ENCODE measurements around the gene GPR68. TPM values are rescaled to one million over a fixed set of nuclear protein-coding genes. Genes with fewer than 3 reads are reported as not detected.

Gene GPR68
- total RNA-seq, 6 experiments from 2014 or later = 0.17 to 0.27 (median 0.19) TPM; not detected in 3

GRCh38 chr14:91232603-91233002 is 11.9 kb downstream of the GPR68 start:
- intact Hi-C loops (cut with DNase I) = no loop called here
- ATAC-seq = peak; percentile 16 to 32 (median 22)
- no peak overlapping the region for H3K27ac ChIP-seq

GRCh38 chr14:91232052-91232451 is 12.5 kb downstream of the GPR68 start:
- intact Hi-C loops (cut with DNase I) = no loop called here
- DNase-seq (no peak), ATAC-seq (no peak)
- Histone ChIP-seq H3K9me3 (no peaks in the 10 kb centered on the region), H3K36me3 (peaks cover 0 to 3% (median 0%) of the 10 kb centered on the region in 4 donors), H3K27ac (no peak overlapping the region), H3K4me1 (no peaks in the 10 kb centered on the region), H3K27me3 (no peaks in the 10 kb centered on the region), H3K4me3 (no peak overlapping the region)
- 100% methylated on average over 2 of the region's 2 CpGs for WGBS (ENCODE audit: insufficient coverage, low coverage, low lambda C conversion rate, missing lambda C conversion rate)
- TF ChIP-seq CTCF (IDR thresholded peaks at IDR 0.05) (no peak), POLR2A (IDR thresholded peaks at IDR 0.05) (no peak)

More at GRCh38 chr14:91232603-91233002, 11.9 kb downstream of the GPR68 start:
- Histone ChIP-seq H3K27me3 (no peaks in the 10 kb centered on the region), H3K4me1 (no peaks in the 10 kb centered on the region), H3K36me3 (no peaks in the 10 kb centered on the region), H3K4me3 (no peak overlapping the region), H3K9me3 (no peaks in the 10 kb centered on the region)
- no CpG with 5 or more reads among the region's 2 CpGs for WGBS (ENCODE audit: insufficient coverage, low coverage, low lambda C conversion rate, missing lambda C conversion rate)
- no peak for DNase-seq
- TF ChIP-seq CTCF (IDR thresholded peaks at IDR 0.05) (no peak), POLR2A (IDR thresholded peaks at IDR 0.05) (no peak)

GRCh38 chr14:91231446-91231845 is 13.1 kb downstream of the GPR68 start:
- Histone ChIP-seq H3K36me3 (peaks cover 0 to 9% (median 0%) of the 10 kb centered on the region in 4 donors), H3K27me3 (no peaks in the 10 kb centered on the region), H3K4me1 (no peaks in the 10 kb centered on the region), H3K9me3 (no peaks in the 10 kb centered on the region), H3K4me3 (no peak overlapping the region), H3K27ac (no peak overlapping the region)
- 30% methylated on average over 2 of the region's 3 CpGs for WGBS (ENCODE audit: insufficient coverage, low coverage, low lambda C conversion rate, missing lambda C conversion rate)
- ATAC-seq (no peak), DNase-seq (no peak)
- intact Hi-C loops (cut with DNase I) = no loop called here
- TF ChIP-seq CTCF (IDR thresholded peaks at IDR 0.05) (no peak), POLR2A (IDR thresholded peaks at IDR 0.05) (no peak)

GRCh38 chr14:91230397-91231035 is 14.0 kb downstream of the GPR68 start:
- Histone ChIP-seq H3K27me3 (no peaks in the 10 kb centered on the region), H3K4me3 (no peak overlapping the region), H3K9me3 (no peaks in the 10 kb centered on the region), H3K4me1 (no peaks in the 10 kb centered on the region), H3K27ac (no peak overlapping the region), H3K36me3 (peaks cover 0 to 9% (median under 1%) of the 10 kb centered on the region in 4 donors)
- DNase-seq (no peak), ATAC-seq (no peak)
- intact Hi-C loops (cut with DNase I) = no loop called here
- WGBS (ENCODE audit: insufficient coverage, low coverage, low lambda C conversion rate, missing lambda C conversion rate) = 75% methylated on average over 2 of the region's 4 CpGs
- TF ChIP-seq CTCF (IDR thresholded peaks at IDR 0.05) = no peak
